ENCODE results near the gene EFNA2.
"Not testable (repeated sequence)": the region's sequence is repeated elsewhere in the genome, so short reads cannot be mapped to it uniquely, and the experiment has no call there.

EFNA2 gene

DNA sequence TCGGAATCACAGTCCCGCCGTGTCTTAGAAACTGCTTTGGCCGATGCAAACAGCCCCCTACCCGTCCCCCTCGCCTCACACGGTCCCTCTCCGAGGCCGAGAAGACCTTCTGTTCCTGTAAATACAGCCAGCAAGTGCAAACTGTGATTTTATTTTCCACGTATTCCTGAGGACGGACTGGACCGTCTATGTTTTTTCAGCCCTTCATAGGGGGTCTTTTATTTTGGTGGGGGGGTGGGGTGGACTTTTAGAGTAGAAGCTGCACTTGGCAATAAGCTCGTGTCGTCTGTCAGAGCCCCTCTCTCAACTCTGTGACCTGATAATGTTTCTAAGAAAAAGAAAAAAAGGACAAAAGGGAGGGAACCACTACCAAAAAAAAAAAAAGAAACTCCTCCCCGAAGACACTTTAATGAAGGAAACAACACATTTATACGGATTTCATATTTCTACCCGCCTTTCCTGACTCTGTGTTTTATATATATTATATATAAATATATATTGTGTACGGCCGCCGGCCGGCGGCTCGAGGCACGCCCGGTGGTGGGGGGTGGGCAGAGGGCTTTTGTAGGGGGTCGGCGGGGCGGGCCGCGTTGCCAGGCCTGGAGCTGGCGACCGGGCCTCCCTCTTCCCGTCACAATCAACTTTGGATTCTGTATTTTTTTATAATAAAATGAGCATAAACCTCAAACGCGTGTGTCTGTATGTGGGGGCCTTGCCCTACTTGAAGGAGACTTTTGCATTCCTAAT lies 15.2 kb downstream of the EFNA2 start:
- no peak for DNase-seq

DNA sequence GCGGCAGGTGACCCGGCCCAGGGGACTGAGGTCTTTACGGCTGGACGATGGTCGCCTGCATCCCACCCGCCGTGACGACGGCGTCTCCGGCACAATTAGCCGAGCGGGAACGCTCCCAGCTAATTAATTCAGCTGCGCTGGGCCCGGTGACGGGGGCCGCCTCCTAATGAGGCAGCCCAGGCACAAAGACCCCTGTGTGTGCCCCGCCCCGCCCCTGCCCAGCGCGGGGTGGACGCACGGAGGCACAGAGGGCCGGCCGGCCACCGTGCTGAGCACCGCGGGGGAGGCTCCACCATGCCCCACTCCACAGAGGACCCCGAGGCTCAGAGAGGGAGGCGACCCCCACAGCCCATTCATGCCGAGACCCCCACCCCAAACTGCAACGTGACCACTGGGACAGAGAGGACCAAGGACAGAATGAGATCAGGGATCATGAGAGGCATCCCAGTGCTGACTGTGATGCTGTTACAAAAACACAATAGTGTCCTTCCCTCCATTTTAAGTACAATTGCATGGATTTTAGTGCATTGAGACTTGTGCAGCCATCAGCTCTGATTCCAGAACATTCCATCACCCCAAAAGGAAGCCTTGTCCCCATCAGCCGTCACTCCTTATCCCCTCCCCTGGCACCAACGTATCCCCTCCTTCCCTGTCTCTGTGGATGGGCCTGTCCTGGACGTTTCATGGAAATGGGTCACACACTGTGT lies 17.0 kb downstream of the EFNA2 start:
- DNase-seq: no peak

DNA sequence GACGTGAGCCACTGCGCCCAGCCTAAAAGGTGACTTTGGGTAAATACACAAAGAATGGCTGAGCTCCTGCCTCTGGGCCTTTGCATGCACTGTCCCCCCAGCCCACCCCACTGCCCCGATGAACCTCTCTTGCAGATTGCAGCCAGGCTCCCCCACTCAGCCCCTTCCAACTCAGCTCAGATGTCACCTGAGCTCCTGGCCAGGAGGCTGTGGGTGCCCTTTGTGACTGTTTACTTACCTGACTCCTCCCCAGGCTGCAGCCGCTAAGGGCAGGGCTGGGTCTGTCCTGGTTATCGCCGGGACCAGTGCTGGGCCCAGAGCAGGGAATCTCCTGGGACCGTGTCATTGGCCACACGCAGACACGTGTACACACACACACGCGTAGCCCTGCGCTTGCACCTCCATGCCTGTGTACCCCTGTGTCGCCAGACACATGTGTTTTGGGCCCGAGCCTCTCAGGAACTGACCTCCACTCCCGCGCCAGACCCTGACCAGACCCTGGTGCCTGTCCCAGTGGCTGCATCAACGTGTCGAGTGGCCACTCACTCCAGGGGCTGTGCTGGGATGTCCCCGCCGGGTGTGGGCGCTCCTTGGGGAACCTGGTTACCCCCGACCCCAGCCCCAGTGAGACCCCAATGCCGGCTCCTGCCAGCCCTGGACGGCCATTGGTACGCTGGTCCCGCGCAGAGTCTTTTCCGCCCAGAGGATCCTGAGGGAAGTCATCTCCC lies 18.7 kb downstream of the EFNA2 start:
- DNase-seq: no peak

DNA sequence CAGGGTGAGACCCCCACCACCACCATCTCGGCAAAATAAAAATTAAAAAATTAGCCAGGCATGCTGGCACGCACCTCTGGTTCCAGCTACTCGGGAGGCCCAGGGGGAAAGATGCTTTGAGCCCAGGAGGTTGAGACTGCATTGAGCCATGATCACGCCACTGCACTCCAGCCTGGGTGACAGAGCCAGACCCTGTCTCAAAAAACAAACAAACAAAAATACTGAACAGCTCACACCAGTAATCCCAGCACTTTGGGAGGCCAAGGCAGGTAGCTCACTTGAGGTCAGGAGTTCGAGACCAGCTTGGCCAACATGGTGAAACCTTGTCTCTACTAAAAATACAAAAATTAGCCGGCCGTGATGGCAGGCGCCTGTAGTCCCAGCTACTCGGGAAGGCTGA lies 19.7 kb downstream of the EFNA2 start:
- DNase-seq: not testable (repeated sequence)

DNA sequence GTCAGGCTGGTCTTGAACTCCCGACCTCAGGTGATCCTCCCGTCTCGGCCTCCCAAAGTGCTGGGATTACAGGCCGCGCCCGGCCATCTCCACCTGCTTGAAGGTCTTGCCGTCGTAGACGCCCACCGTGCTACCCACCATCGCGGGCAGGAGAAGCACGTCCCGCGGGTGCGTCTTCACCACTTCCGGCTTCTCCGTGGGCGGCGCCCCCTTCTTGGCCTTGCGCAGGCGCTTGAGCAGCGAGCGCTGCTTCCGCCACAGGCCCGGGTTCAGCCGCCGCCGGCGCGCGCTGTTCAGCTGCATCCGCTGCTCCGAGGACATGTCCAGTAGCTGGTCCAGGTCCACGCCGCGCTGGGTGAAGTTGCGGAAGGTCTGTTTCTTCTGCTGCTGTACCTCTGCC lies 21.6 kb downstream of the EFNA2 start:
- DNase-seq: no peak

DNA sequence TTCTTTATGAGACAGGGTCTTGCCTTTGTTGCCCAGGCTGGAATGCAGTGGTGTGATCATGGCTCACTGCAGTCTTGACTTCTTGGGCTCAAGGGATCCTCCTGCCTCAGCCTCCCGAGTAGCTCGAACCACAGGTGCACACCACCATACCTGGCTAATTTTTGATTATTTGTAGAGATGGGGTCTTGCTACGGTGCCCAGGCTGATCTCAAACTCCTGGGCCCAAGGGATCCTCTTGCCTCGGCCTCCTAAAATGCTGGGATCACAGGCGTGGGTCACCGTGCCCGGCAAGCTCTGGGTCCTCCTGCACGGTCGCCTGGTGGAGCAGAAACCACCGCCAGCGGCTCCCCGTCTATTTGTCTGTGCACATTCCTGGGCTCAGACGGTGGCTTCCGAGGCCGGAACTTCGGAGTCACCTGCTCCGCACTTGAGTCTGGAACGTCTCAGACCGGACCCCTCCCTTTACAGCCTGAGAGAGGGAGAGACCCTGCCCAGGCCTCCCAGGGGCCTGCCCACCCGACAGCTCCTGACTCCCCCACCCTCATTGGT lies 22.2 kb downstream of the EFNA2 start:
- no peak for DNase-seq

DNA sequence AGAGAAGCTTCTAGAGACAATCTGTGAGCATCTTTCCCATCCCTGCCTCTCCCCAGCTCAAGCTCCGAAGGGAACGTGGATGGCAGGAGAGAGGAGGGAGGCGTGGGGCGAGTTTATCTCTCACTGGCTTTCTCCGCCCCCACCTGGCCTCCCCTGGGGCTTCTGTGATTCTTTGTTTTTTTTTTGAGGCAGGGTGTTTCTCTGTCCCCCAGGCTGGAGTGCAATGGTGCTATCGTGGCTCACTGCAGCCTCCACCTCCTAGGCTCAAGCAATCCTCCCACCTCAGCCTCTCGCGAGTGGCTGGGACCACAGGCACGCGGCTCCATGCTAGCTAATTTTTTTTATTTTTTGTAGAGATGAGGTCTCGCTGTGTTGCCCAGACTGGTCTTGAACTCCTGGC lies 23.0 kb downstream of the EFNA2 start:
- DNase-seq: no peak

DNA sequence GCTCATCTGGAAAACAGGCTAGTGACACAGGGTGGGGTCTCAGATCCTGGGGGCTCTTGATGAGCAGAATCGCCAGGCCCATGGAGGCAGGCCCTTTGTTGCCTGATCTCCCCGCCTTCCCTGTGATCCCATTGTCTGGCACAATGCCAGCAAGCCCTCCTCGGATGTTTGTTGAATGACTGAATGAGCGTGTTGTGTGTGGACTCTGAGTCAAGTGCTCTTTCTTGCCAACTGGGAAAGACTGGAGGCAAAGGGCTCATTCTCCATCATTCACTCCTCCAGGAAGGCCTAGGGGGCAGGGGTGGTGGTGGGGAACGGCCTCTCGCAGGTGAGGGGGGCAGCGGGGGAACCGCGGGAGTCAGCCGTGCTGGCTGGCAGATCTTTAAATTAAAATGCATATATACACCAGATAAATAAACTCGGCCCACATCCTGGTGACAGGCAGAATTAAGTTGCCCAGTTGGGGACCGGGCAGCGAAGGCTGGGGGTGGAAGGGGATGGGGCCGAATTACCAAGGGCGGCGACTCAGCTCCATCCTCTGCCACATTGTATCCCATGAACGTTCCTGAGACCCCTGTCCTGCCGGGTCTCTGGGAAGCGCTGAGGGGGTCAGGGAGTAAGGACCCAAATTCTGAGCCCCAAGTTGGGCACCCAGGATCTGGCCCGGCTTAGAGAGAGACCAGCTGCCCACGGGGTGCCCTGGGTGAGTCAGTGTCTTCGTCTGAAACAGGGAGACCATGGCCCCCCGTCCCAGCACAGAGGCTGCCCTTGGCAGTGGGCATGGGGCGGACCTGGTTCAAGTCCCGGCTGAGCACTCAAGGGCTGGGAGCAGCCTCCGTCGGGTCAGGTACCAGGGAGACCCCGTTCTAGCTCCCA lies 24.5 kb downstream of the EFNA2 start:
- no peak for DNase-seq

DNA sequence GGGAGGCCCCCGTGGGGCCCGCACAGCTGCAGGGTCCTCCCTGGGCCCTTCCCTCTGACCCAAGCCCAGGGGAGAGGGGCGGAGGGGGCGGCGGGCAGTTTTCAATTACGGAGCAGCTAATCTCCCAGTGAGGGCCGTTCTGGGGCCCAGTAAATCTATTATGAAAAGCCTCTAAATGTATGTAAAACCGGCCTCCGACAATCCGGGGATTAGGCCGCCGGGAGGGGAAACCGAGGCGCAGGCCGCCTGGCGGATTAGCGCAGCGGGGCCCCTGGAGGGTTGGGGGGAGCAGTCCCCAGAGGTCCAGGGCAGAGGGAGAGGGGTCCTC lies 25.1 kb downstream of the EFNA2 start:
- no peak for DNase-seq

DNA sequence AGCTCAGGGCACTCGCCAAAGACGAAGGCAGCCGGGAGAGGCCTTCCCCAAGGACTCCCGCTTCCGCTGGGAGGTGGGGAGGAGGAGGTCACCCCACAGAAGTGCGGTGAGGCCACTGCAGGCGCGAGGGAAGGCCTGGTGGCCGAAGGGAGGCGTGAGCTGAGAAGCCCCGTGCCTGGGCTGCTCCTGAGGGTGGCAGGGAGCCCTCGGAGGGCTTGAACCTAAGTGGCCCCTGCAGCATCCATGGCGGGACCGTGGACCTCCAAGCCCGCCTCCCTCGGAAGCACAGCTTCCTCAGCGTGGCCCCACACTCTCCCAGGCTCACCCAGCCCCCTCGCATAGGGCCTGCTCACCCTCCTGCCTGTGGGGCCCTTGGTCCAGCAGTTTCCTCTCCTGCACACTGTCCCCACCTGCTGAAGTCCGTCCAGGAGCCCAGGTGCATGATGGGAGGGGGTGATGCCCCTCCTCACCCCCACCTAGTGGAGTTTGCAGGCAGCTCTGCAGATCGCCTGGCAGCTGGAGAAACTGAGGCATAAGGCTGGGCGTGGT lies 25.9 kb downstream of the EFNA2 start:
- DNase-seq: no peak

DNA sequence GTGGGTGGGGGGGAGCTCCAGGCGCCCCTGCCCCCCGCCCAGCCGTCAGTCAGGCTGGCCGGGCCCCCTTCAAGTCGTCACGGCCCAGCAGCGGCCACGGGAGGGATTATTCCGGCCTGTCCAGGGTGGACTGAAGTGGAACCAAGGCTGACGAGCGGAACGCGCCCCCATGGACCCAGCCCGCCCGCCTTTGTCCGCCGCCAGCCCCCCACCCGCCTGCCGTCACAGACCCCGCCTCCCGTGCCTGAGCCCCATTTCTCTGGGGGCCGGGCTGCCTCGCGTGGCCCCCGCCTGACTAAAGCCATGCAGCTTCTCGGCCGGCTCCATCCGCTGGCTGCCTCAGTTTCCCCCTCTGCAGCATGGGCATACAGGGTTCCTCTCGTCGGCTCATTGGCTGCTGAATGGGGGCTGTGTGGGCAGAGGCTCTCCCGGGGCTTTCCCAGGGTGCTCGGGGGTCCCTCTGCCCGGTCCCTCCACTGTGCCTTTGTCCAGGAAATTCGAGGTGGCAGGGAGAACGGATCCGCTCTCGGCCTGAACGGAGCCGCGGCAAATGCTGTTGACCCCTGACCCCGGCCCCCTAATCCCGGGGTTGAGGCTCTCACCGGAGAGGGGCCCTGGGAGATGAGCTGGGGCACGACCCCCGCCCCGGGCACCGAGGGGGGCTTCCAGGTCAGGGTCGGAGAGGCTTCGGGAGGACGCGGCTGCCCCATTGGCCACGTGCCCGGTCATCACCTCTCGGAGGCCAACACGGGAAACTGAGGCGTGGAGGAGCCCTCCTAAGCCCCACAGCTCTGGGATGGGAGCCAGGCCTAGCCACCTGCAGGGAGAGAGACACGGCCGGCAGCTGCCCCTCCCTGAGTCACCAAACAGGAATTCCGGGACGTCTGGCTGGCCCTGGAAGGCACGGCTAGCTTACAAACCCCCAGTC lies 27.4 kb downstream of the EFNA2 start:
- no peak for DNase-seq

DNA sequence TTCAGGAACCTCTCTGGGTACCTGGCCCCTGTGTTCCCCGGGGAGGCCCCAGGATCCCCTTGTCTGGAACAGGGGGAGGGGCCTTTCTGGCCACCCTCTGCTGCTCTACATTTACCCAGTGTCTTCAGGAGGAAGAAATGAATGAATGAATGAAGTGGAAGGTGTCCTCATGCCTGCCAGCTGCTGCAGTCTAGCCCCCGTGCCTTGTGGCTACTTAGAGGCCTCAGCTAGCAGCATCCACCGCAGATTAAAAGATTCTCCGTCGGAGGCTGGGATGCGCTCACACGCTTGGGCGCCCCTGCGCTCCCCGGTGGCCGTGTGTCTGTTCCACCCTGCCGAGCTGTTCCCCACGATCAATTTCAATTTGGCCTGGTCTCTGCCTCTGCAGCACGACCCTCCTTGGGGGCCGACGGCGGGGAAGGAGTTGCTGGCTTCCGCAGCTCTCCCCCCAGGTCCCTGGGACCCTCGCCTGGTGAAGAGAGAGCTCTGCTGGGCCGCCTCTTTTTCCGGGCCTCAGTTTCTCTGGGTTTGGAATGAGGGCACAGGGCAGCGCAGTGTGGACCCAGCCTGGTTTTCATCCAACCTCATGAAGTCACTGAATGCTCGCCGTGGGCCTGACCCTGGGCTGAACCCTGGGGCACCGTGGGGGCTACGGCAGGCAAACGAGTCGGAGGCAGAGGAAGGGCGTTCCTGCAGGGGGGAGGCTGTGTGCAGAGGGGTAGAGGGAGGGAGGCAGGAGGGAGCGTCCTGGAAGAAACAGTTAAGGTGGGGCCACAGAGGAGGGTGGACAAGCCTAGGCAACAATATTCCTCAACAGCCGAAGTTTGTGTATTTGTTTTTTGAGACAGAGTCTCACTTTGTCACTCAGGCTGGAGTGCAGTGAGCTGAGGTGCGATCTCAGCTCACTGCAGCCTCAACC lies 28.3 kb downstream of the EFNA2 start:
- DNase-seq: no peak

DNA sequence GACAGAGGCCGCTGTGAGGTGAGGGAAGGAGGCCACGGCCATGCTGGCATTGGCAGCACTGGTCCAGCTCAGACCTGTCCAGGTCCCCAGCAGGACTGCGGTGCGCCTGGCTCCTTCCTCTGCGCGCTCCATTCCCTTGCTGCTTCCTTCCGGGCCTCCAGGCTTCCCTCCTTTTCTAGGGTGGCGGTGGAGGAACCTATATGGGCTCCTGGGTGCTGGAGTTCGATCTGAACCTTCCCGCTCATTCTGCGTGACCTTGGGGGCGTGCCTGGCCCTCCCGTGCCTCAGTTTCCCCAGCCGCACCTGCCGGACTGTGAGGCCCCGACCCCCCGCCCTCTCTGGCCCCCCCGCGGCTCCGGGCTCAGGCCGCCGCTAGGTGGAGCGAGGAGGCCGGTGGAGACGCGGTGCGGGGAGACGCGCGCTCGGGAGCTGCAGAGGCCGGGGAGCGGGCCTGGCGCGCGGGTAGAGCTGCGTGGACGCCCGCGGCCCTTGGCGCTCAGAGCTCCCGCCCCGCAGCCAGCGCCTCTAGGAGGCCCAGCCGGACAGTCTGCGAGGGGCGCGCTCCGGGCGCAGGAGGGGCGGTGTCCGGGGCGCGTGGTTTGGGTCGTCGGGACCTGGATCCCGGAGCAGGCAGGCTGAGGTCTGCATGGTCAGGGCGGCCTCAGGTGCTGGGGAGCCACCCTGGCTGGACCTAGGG lies 29.9 kb downstream of the EFNA2 start:
- no peak for DNase-seq

DNA sequence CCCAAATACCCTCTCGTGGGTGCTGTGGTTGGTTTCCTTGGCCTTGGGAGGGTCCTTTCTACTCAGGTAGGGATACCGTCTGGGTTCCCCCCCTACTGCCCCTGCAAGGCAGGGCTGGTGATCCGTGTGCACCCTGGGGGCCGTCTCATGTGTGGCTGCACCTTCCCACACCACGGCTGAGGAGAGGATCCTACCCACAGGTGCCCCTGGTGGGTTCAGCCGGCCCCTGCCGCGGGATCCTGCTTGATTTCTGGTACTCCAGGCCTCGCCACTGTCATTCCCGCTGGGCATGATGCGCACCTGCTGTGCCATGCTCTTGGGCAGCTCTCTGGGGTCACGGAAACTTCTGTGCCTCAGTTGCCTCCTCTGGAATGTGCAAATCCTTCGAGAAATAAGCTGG lies 30.8 kb downstream of the EFNA2 start:
- no peak for DNase-seq

DNA sequence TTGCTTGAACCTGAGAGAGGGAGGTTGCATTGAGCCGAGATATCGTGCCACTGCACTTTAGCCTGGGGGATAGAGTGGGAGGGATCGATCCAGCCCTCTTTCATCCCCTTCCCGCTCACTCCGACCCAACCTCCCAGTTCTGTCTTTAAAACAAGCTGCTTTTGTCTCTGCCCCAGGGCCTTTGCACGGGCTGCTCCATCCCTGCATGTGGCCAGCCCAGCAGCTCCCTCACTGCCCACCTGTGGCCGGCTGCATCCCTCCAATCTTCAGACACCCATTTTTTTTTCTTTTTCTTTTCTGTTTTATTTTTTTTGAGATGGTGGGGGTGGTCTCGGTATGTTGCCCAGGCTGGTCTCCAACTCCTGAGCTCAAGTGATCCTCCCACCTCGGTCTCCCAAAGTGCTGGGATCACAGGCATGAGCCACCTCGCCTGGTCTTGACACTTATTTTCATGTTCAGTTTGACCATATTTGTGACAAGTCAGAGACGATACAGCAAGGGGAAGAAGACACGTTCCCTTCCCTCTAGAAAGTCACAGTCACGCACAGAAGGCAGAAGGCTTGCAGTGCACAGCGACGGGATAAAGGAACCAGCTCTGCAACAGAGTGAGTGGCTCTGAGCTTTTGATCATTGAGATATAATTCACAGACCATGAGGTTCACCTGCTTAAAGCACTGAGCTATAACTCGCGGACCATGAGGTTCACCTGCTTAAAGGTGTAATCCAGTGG lies 31.8 kb downstream of the EFNA2 start:
- no peak for DNase-seq

DNA sequence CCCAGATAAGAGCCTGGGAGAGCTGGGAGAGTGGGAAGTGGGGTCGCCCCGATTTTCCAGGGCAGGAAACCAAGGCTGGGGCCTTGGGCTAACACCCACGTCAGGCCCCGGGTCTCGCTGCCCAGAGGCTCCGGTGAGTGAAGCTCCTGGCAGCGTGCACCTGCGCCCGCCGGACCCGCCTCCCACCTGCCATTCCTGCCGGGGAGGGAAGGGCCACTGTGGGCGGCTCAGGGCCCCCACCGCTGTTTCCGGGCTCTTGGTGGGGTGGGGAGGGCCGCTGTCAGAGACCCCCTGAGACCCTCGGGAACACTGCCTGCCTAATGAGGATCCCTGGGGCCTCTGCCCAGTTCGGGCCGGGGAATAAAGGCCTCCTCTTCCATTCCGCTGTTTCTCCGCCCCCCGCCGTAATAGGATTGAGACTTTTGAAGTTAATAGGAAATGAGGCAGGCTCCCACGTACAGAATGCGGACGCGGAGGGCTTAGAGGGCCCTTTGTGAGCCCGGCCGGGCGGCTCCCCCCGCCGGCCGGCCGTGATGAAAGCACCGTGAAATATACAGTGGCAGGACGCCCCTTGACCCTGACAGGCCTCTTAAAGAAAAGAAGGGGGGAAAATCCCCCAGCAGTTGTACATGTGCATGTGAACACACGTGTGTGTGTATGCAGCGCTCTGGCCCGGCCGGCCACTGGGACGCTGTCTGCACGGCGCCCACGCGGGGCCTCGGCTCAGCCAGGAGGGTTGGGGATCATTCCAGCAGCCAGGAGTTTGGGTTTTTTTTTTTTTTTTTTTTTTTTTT lies 33.2 kb downstream of the EFNA2 start:
- DNase-seq: no peak

DNA sequence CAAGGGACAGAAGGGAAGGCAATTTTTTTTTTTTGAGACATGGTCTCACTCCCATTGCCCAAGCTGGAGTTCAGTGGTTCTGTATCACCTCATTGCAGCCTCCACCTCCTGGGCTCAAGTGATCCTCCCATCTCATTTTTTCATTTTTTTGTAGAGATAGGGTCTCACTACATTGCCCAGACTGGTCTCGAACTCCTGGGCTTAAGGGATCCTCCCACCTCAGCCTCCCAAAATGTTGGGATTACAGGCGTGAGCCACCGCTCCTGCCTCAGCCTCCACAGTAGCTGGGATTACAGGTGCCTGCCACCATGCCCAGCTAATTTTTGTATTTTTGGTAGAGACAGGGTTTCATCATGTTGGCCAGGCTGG lies 34.6 kb downstream of the EFNA2 start:
- DNase-seq: not testable (repeated sequence)

DNA sequence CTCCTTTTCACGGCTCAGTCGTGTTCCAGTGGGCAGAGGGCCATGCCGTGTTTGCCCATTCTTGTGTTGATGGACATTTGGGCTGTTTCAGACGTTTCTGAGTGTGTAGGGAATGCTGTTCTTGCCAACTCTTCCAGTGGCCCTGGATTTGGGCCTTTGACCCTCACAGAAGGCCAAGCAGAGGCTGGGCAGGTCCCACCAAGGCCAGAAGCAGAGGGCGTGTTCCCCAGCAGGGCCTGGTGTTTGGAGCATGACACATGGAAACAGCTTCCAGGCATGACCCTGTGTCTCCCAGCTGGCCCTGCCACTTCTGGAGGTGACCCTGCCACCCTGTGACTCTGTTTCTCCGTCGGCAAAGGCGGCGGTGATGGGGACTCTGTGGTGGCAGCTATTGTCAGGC lies 35.9 kb downstream of the EFNA2 start:
- no peak for DNase-seq

All from left hindlimb (tissue), 1 donor.